Stimulated activated CD8-positive, alpha-beta memory T cell treated with anti-CD3 and anti-CD28 coated beads, Interleukin-4, amount 100 ng/mL, for 24 hours (primary cell): Measurements from ENCODE around the gene CASZ1.

ENCODE experiments used
- DNase-seq: peaks from one replicate; pipeline ENCODE4 v3.0.0-alpha.2; 2020; ENCODE audit warnings: low read depth

CASZ1 gene

GRCh38 chr1:10724948-10725847 lies 71.2 kb downstream of the CASZ1 start:
- DNase-seq, result no peak

- no peak for DNase-seq
Observed at GRCh38 chr1:10724511-10724910, 71.9 kb downstream of the CASZ1 start.

GRCh38 chr1:10724052-10724494 lies 72.4 kb downstream of the CASZ1 start:
- DNase-seq, result no peak

GRCh38 chr1:10723317-10723716 lies 73.1 kb downstream of the CASZ1 start:
- no peak for DNase-seq

- no peak for DNase-seq
Observed at GRCh38 chr1:10722803-10723202, 73.6 kb downstream of the CASZ1 start.

GRCh38 chr1:10721381-10722321 lies 74.8 kb downstream of the CASZ1 start:
- no peak for DNase-seq

GRCh38 chr1:10720635-10721034 lies 75.8 kb downstream of the CASZ1 start:
- no peak for DNase-seq

- no peak for DNase-seq
Observed at GRCh38 chr1:10718083-10718415, 78.4 kb downstream of the CASZ1 start.

- no peak for DNase-seq
Observed at GRCh38 chr1:10717296-10718082, 79.0 kb downstream of the CASZ1 start.

- DNase-seq, result no peak
Observed at GRCh38 chr1:10716840-10717239, 79.6 kb downstream of the CASZ1 start.

GRCh38 chr1:10714337-10715114 lies 81.9 kb downstream of the CASZ1 start:
- DNase-seq, result no peak

- no peak for DNase-seq
Observed at GRCh38 chr1:10713614-10714013, 82.8 kb downstream of the CASZ1 start.

- no peak for DNase-seq
Observed at GRCh38 chr1:10712568-10713362, 83.7 kb downstream of the CASZ1 start.

- no peak for DNase-seq
Observed at GRCh38 chr1:10710489-10710888, 86.0 kb downstream of the CASZ1 start.

- DNase-seq, result no peak
Observed at GRCh38 chr1:10709646-10710045, 86.8 kb downstream of the CASZ1 start.

GRCh38 chr1:10709165-10709564 lies 87.3 kb downstream of the CASZ1 start:
- no peak for DNase-seq

- no peak for DNase-seq
Observed at GRCh38 chr1:10708757-10709156, 87.7 kb downstream of the CASZ1 start.

GRCh38 chr1:10707208-10707607 lies 89.2 kb downstream of the CASZ1 start:
- no peak for DNase-seq

GRCh38 chr1:10706376-10706913 lies 90.0 kb downstream of the CASZ1 start:
- no peak for DNase-seq

- no peak for DNase-seq
Observed at GRCh38 chr1:10705953-10706352, 90.5 kb downstream of the CASZ1 start.
